H1 (cell line): ENCODE measurements around the gene ADGRL3. TPM values are rescaled to one million over a fixed set of nuclear protein-coding genes. Genes with fewer than 3 reads are reported as not detected.

Experiments used
- CTCF ChIA-PET: fragments of 300-600 bp; sonication (Branson Sonifier 250); formaldehyde crosslinking; loops from one replicate; lab custom pipeline; 2021; ENCODE audit not compliant: partially characterized antibody; lab: Charles Lee
- POLR2A ChIA-PET: fragments of 300-600 bp; sonication (Branson Sonifier 250); formaldehyde crosslinking; loops from one replicate; lab custom pipeline; 2021; ENCODE audit warnings: inconsistent platforms; ENCODE audit not compliant: partially characterized antibody; lab: Charles Lee
- DNase-seq, 2 experiments: peaks; one replicate each; pipeline versions ENCODE4 v3.0.0 to v3.0.0-alpha.2; 2010 to 2022; ENCODE audit warnings: low spot score in 2 of 2, low read depth in 1 of 2, mixed read lengths in 1 of 2
- FAIRE-seq: peaks from 2 replicates; lab custom pipeline; 2011; peaks lifted over from hg19 to GRCh38; lab: Jason Lieb, UNC
- H2AFZ ChIP-seq: 2 replicates; pipeline ENCODE4 v1.8.1; 2012; ENCODE audit warnings: low read length, inconsistent platforms
- H2AK5ac ChIP-seq: 2 replicates; pipeline ENCODE4 v1.6.1; 2013; ENCODE audit warnings: low read depth, low read length
- H2BK120ac ChIP-seq: replicated peaks from 2 replicates; pipeline ENCODE3; 2013; ENCODE audit warnings: low read depth, low read length, inconsistent platforms
- H2BK12ac ChIP-seq: 2 replicates; pipeline ENCODE4 v1.6.1; 2013; ENCODE audit warnings: low read depth, low read length
- H2BK15ac ChIP-seq: 2 replicates; pipeline ENCODE4 v1.6.1; 2013; ENCODE audit warnings: low read length
- H2BK20ac ChIP-seq: 2 replicates; pipeline ENCODE4 v1.6.1; 2013; ENCODE audit warnings: low read length
- H2BK5ac ChIP-seq: 2 replicates; pipeline ENCODE4 v1.6.1; 2013; ENCODE audit warnings: low read depth, low read length
- H3K14ac ChIP-seq: 2 replicates; pipeline ENCODE4 v1.6.1; 2013; ENCODE audit warnings: inconsistent platforms; ENCODE audit not compliant: insufficient read length
- H3K18ac ChIP-seq: 2 replicates; pipeline ENCODE4 v1.6.1; 2013; ENCODE audit warnings: low read length; ENCODE audit errors: extremely low read depth
- H3K23ac ChIP-seq: 2 replicates; pipeline ENCODE4 v1.6.1; 2013; ENCODE audit warnings: inconsistent platforms; ENCODE audit not compliant: insufficient read length
- H3K23me2 ChIP-seq: 2 replicates; pipeline ENCODE4 v1.6.1; 2013; ENCODE audit warnings: low read depth, low read length
- H3K27ac ChIP-seq: 2 replicates; pipeline ENCODE4 v1.6.1; 2011; ENCODE audit warnings: low read depth, low read length, inconsistent platforms
- H3K27me3 ChIP-seq, 4 experiments: replicated peaks in 1 of 4; 1 replicate in 1 of 4; 2 replicates in 3 of 4; pipeline versions ENCODE4 v1.6.1 to v1.8.1; 2011 to 2013; ENCODE audit warnings: low read length in 3 of 4, mild to moderate bottlenecking in 3 of 4, inconsistent platforms in 2 of 4, mixed read lengths in 2 of 4, moderate library complexity in 1 of 4; ENCODE audit not compliant: control insufficient read depth in 3 of 4, insufficient read depth in 3 of 4; ENCODE audit errors: extremely low read depth in 1 of 4
- H3K36me3 ChIP-seq, 4 experiments: 2 replicates each; pipeline versions ENCODE4 v1.6.1 to v1.8.1; 2011 to 2013; ENCODE audit warnings: mild to moderate bottlenecking in 4 of 4, low read length in 3 of 4, moderate library complexity in 2 of 4, control low read depth in 1 of 4, inconsistent platforms in 1 of 4; ENCODE audit not compliant: insufficient read depth in 4 of 4, control insufficient read depth in 2 of 4
- H3K4ac ChIP-seq: replicated peaks from 2 replicates; pipeline ENCODE3; 2013; ENCODE audit warnings: low read length, low read depth, mixed read lengths, inconsistent platforms; ENCODE audit not compliant: insufficient read length
- H3K4me1 ChIP-seq, 4 experiments: replicated peaks in 1 of 4; 1 replicate in 1 of 4; 2 replicates in 3 of 4; pipeline versions ENCODE4 v1.6.1 to v1.8.1; 2011 to 2013; ENCODE audit warnings: low read length in 3 of 4, inconsistent platforms in 2 of 4, mixed read lengths in 1 of 4; ENCODE audit not compliant: insufficient read depth in 4 of 4, control insufficient read depth in 3 of 4
- H3K4me2 ChIP-seq, 2 experiments: 2 replicates each; pipeline versions ENCODE4 v1.6.1 to v1.8.1; 2011 to 2013; ENCODE audit warnings: low read depth in 2 of 2, low read length in 2 of 2, control low read depth in 1 of 2, inconsistent platforms in 1 of 2, mild to moderate bottlenecking in 1 of 2; ENCODE audit not compliant: insufficient read depth in 1 of 2
- H3K4me3 ChIP-seq, 4 experiments: fragments of 200-600, 300-600 bp in 1 of 4; sonication (generic), shearing (Covaris generic), sonication (Bioruptor Twin) in 1 of 4; 2 replicates each; pipeline versions ENCODE4 v1.5.1 to v1.8.1; 2011 to 2016; ENCODE audit warnings: low read length in 4 of 4, low read depth in 3 of 4, control low read depth in 2 of 4, inconsistent platforms in 2 of 4, mild to moderate bottlenecking in 2 of 4, mixed read lengths in 1 of 4, moderate library complexity in 1 of 4; ENCODE audit not compliant: insufficient read depth in 2 of 4; ENCODE audit errors: extremely low read depth in 1 of 4
- H3K56ac ChIP-seq: replicated peaks from 2 replicates; pipeline ENCODE3; 2013; ENCODE audit warnings: low read depth, mild to moderate bottlenecking, mixed read lengths, low read length, inconsistent platforms; ENCODE audit not compliant: insufficient read length
- H3K79me1 ChIP-seq: 2 replicates; pipeline ENCODE4 v1.6.1; 2013; ENCODE audit warnings: low read depth, low read length, control low read depth
- H3K79me2 ChIP-seq, 2 experiments: 2 replicates each; pipeline versions ENCODE4 v1.6.1 to v1.8.1; 2012 to 2013; ENCODE audit warnings: low read length in 2 of 2, mild to moderate bottlenecking in 2 of 2, inconsistent platforms in 1 of 2; ENCODE audit not compliant: insufficient read depth in 2 of 2, control insufficient read depth in 1 of 2
- H3K9ac ChIP-seq, 4 experiments: replicated peaks in 1 of 4; 1 replicate in 1 of 4; 2 replicates in 3 of 4; pipeline versions ENCODE4 v1.6.1 to v1.8.1; 2011 to 2013; ENCODE audit warnings: low read depth in 3 of 4, low read length in 3 of 4, control low read depth in 2 of 4, mild to moderate bottlenecking in 2 of 4, moderate library complexity in 2 of 4, inconsistent platforms in 1 of 4; ENCODE audit errors: extremely low read depth in 1 of 4
- H3K9me3 ChIP-seq, 2 experiments: 2 replicates each; pipeline versions ENCODE4 v1.6.1 to v1.8.1; 2012 to 2013; ENCODE audit warnings: mild to moderate bottlenecking in 2 of 2, moderate library complexity in 2 of 2, control low read depth in 1 of 2, inconsistent platforms in 1 of 2, low read depth in 1 of 2, low read length in 1 of 2, mixed read lengths in 1 of 2; ENCODE audit not compliant: insufficient read depth in 2 of 2
- H4K20me1 ChIP-seq, 2 experiments: replicated peaks in 1 of 2; 2 replicates each; pipeline versions ENCODE3 to v1.8.1; 2011 to 2013; ENCODE audit warnings: inconsistent platforms in 2 of 2, low read length in 2 of 2, mild to moderate bottlenecking in 1 of 2; ENCODE audit not compliant: insufficient read depth in 2 of 2, control insufficient read depth in 1 of 2
- H4K5ac ChIP-seq: 2 replicates; pipeline ENCODE4 v1.6.1; 2013; ENCODE audit warnings: low read length, low read depth, mixed read lengths, inconsistent platforms; ENCODE audit not compliant: insufficient read length
- H4K8ac ChIP-seq: 2 replicates; pipeline ENCODE4 v1.8.0; 2013; ENCODE audit warnings: mild to moderate bottlenecking, moderate library complexity, low read length, inconsistent platforms; ENCODE audit not compliant: insufficient read depth; ENCODE audit errors: extremely low read depth
- H4K91ac ChIP-seq: replicated peaks from 2 replicates; pipeline ENCODE3; 2013; ENCODE audit warnings: low read length, mixed read lengths, inconsistent platforms; ENCODE audit not compliant: insufficient read length
- KDM1A ChIP-seq: fragments of 200-600, 300-600 bp; sonication (generic); IDR thresholded peaks from 2 replicates; pipeline ENCODE4 v1.7.1; 2016; ENCODE audit warnings: mild to moderate bottlenecking, low read length, borderline replicate concordance
- POLR2AphosphoS5 ChIP-seq: IDR thresholded peaks from 2 replicates; pipeline ENCODE4 v1.6.1; 2011; ENCODE audit warnings: low read depth, low read length
- RFX5 ChIP-seq: IDR thresholded peaks from 2 replicates; pipeline ENCODE4 v1.6.1; 2011; ENCODE audit warnings: low read depth, low read length, improper control_type of control experiment, borderline replicate concordance
- SIRT6 ChIP-seq: IDR thresholded peaks from one replicate; pipeline ENCODE4 v1.7.1; 2012; ENCODE audit warnings: low read length, inconsistent platforms
- WGBS, 2 experiments: shearing (Covaris generic) in 1 of 2; methylation state at CpG; one replicate each; pipeline versions ENCODE4 v1.1.6 to v1.1.7; 2013 to 2015; ENCODE audit warnings: low lambda C conversion rate in 2 of 2, mixed read lengths in 2 of 2, inconsistent platforms in 1 of 2, low coverage in 1 of 2, missing lambda C conversion rate in 1 of 2; ENCODE audit not compliant: insufficient replicate concordance in 2 of 2, insufficient coverage in 1 of 2, insufficient read length in 1 of 2; ENCODE audit errors: extremely low coverage in 1 of 2, missing lambda C conversion rate in 1 of 2; 5-methylcytosine and 5-hydroxymethylcytosine counted together
- polyA plus RNA-seq, 7 experiments: library from polyadenylated mRNA; depleted of rRNA in 3 of 7; stranded (reverse) in 5 of 7; unstranded in 2 of 7; fragments of >200 nt in 5 of 7; fragments of 200-250 nt in 2 of 7; gene quantifications; 1 replicate in 5 of 7; 2 replicates in 1 of 7; 4 replicates in 1 of 7; pipeline versions ENCODE4 v1.2.1 to v1.2.3, GENCODE V29; 2011 to 2013; ENCODE audit warnings: missing spikeins in 2 of 7, mixed read lengths in 2 of 7
- total RNA-seq: library from RNA; stranded (reverse); fragmentation: NEBNext Ultra II Directional; extraction: Animal tissue kit (Norgen Biotek cat#: 25700); gene quantifications from 2 replicates; pipeline ENCODE4 v1.2.1, GENCODE V29; 2021

Gene ADGRL3
- total and polyA plus RNA-seq, 2 of the 8 experiments (the other 6 are each of a cell fraction or from before 2014, with no cell fraction given) = 6.6 to 13.0 TPM

GRCh38 chr4:61461956-61462355 lies 261.8 kb downstream of the ADGRL3 start:
- Histone ChIP-seq H3K9me3 (no peaks in the 10 kb centered on the region), H3K56ac (no peak overlapping the region), H3K79me1 (no peaks in the 10 kb centered on the region), H3K27me3 (no peaks in the 10 kb centered on the region), H3K14ac (no peak overlapping the region), H3K4me3 (no peak overlapping the region), H3K27ac (no peak overlapping the region), H3K23ac (no peak overlapping the region), H3K18ac (no peak overlapping the region), H3K4me1 (no peaks in the 10 kb centered on the region), H2BK5ac (no peak overlapping the region), H4K91ac (no peak overlapping the region), H2BK20ac (no peak overlapping the region), H4K8ac (no peak overlapping the region), H3K9ac (no peak overlapping the region)
- CTCF ChIA-PET = no interaction called here
- TF ChIP-seq POLR2AphosphoS5 = no peak
- TF ChIP-seq KDM1A = no peak
- TF ChIP-seq SIRT6 = no peak
- no peak for TF ChIP-seq RFX5
- TF ChIP-seq, all 59 proteins: peak for 0
- WGBS, 2 experiments = 86% methylated on average over 1 of the region's 1 CpG; no CpG with 5 or more reads in 1 of the 2 experiments
- no peak overlapping the region for H2BK15ac ChIP-seq
- no peak overlapping the region for H3K4ac ChIP-seq
- no peak for FAIRE-seq
- DNase-seq = no peak
- H2BK120ac ChIP-seq = no peak overlapping the region
- no peak overlapping the region for H3K4me2 ChIP-seq
- no peak overlapping the region for H4K5ac ChIP-seq
- no peaks in the 10 kb centered on the region for H3K36me3 ChIP-seq
- no peak overlapping the region for H2AFZ ChIP-seq
- no peaks in the 10 kb centered on the region for H4K20me1 ChIP-seq
- no peaks in the 10 kb centered on the region for H3K79me2 ChIP-seq
- POLR2A ChIA-PET = interaction anchor here (1.6 kb wide), 1 partner anchor 11 kb away, joined by 4 read pairs; no protein-coding TSS in a partner anchor
- no peaks in the 10 kb centered on the region for H3K23me2 ChIP-seq
- no peak overlapping the region for H2AK5ac ChIP-seq
- no peak overlapping the region for H2BK12ac ChIP-seq
